HG03378 (cell line): ENCODE measurements around the gene NUP62CL.
A peak's percentile ranks its signal among the peaks of the same experiment; 100 is the strongest.

Experiments
- ATAC-seq: cut with Tn5 transposase; IDR thresholded peaks from one replicate; pipeline ENCODE4 v1.9.1; 2021; ENCODE audit warnings: mild to moderate bottlenecking, moderate library complexity; ENCODE audit not compliant: unreplicated experiment

Gene NUP62CL

DNA sequence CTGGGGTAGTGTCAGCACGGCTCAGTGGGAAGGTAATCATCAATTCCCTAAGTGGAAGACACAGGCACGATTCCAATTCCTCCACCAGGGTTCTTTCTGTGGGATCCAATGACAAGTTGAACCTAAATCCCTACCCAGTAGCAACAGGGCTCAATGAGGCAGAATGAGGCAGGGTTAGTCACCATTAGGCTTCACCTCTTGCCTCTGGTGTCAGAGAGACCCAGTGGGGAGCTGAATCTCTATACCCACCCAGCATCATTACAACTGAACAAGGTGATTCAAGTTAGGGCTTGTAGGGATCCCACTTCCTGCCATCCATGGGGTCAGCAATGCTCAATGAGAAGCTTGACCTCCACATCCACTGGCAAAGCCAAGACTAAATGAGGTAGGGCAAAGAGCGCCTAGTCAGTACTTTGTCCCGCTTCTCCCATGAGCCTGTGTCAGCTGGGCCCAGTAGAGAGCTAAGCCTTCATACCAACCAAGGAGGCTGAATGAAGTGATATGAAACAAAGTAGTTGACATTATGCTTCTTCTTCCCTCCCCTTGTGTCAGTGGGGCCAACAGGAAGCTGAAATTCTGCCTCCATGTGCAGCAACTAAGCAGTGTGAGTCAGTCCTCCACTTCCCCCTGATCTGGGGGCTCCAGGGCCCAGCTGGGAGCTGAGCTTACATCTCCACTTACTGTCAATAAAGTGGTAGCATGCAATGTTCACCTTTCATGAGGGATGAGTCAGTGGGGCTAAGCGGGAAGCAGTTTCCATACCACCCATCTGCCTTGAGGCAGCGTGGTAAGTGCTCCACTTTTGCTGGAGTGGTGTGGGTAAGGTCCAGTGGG, 51.2 kb downstream of the NUP62CL start:
- ATAC-seq: no peak

DNA sequence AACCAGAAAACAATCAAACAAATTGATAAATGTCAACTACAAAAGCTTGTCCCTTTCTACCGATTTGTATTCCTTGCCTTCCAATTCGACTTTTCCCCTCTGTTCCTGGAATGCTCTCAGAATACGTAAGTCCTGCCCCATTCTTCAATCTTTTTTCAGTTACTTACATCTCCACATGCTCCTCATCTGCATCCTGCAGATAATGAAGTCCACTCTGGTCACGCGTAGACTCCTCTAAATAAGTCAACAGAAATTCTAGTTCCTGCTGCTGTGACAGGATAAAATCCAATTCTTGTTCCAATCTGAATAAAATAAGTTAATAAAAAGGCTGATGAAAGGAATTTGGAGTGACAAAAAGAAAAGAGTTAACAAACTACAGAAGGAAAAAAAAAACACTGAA, 53.2 kb downstream of the NUP62CL start:
- ATAC-seq: no peak

DNA sequence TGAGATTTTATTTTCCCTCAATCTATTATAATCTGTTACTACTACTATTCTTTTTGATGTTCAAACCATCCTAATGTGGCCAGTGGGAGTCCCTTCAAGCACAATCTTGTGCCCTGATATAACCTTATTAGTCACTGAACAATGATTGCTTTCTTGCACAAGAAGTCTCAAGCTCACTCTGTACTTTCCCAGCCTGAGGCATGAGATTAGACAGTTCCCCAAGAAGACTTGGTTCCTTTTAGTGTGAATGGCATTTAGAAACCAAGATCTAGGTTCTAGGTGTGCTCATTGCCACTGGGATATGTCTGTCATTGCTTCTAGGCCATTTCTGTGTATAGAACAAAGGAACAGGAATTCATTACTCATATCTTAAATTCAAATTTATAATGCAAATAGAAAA, 59.6 kb downstream of the NUP62CL start:
- ATAC-seq: no peak

DNA sequence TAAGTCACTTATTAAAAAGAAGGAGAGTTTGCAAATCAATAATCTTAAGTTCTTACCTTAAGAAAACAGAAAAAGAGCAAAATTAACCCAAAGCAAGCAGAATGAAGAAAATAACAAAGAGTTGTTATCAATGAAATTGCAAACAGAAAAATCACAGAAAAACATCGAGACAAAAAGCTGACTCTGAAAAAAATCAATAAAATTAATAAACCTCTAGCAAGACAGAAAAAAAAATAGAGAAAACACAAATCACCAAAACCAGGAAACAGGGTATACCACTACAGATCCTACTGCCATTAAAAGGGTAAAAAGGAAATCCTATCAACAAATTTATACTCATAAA, 70.3 kb downstream of the NUP62CL start:
- no peak for ATAC-seq

DNA sequence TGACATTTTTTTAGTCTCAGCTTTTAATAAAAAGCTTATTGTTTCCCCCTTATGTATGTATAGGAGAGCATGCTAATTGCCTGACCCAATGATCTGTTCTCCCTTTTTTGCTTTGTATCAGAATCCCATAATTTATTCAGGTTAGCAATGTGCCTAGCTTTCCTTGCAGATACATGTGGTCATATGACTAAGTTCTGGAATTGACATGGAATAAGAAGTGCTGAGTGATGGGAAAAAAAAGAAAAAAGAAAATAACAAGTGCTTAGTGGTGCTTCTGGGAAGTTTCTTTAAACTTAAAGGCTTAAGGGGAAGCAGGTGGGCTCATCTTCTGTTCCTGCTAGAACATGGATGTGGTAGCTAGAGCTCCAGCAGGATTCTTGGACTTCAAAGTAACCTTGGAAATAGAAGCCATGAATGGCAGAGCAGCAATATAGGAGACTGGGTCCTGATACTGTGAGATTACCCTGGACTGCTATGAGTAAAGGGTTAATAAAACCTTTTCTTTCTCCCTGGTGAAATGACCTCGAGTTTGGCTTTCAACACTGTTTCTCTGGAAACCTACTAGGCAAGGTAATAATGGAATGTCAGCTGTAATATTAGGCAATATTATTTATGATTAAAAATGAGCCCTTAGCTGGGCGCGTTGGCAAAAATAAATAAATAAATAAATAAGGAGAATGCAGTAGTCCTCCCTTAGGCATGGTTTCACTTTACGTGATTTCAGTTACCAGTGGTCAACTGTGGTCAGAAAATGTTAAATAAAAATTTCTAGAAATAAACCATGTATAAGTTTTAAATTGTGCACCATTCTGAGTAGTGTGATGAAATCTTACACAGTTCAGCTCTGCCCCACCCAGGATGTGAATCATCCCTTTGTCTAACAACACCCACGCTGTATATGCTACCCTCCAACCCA, 70.9 kb downstream of the NUP62CL start:
- peak; percentile 93 for ATAC-seq

DNA sequence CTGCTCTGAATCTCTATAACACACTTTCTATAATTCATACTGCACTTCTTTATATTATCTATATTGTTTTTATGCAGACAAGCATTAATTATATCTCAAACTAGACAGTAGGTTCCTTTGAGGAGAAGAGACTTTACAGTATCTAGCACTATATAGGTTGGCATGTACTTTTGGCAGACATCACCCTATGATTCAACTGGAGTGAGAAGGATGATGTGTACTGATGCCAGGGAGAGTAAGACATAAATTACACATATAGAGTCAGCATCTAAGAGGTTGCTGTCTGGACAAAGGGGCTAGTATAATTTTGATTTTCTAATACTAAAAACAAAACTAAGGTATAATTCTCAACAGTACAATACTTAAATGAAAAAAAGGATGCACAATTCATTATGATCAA, 82.5 kb downstream of the NUP62CL start:
- no peak for ATAC-seq

DNA sequence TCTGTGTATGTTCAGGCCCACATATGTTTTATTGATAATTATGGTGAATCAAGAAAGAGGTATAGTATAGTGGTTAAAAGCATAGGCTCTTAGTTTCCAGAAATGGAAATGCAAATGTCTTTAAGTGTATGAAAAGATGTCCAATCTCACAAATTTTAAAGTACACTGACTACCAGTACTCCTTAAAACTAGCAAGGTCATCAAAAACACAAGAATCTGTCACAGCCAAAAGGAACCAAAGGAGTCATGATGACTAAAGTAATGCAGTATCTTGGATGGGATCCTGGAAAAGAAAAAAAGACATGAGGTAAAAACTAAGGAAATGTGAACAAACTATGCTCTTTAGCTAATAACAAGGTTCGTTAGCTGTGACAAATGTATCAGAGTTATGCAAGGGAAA, 87.0 kb downstream of the NUP62CL start:
- ATAC-seq: no peak

DNA sequence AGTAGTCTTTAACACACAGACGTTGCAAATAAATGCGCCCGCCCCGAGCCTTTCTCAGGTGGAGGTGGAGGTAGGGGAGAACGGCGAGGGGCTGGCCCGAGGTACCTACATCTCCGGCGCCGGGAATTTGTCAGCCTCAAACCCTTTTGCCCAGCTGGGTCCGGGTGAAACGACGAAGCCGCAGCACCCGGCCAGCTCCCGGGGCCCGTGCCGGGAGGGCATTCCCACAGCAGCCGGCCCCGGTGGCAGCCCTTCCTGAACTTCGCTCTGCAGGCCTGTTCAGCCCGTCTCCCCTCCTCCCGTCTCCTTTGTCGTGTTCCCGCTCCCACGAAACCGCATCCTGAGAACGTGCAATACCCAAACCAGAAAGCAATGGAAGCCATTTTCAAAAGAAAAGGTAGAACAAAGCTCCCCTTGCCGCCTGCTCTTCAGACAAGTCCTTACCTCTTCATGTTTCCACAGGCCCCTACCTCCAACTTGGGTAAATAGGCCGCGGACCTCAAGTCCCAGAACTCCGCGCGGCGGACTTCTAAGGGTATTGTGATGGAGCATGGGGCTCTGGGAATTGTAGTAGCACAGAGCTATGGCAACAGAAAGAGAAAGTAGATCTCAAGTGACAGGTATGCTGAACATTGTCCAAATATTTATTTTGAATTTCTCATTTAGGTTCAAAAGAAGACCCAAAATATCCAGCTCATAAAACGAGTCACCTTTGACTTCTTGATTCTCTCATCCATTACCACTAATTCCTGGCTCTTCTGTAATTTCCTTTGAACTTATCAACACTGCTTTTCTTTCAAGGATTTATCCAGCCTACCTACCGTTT, 87.7 kb downstream of the NUP62CL start, which contains the start of gene RBM41:
TSS of gene RBM41 (minus strand) at position 501 of the 826 bp plus-strand sequence. CDS start at position 452, 49 bp downstream.
- peak; percentile 100 for ATAC-seq

DNA sequence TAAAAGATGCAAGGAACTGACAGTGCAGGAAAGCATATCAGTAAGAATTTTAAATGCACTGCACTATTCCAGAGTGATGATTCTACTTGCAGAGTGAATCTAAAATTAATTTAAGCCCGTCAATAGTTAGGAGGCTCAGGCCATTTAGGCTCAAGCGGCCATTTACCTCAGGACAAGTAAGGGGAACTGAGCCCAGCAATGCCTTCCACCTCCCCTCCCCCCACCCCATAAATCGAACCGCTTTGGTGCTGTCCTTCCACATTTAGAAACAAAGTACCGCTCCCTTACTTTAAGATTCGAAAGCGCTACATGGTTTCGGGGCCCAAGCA, 88.3 kb downstream of the NUP62CL start:
- ATAC-seq: peak; percentile 3

DNA sequence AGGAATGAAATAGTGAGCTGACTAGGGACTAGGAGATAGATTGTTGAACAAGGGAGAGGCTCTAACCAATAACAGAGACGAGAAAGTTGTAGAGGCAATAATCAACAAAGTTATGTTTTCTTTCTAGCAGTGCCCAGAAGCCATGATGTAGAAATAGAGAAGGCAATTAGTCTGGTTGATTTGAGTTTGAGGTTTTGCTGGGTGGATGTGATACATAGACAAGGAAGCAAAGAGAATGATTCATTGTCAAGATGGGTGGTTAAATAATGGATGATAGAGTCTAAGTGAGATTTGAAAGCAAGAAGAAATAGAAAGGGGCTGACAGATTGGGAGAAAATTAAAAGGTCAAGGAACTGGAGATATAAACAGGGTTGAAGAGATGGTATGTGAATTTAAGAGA, 98.8 kb downstream of the NUP62CL start:
- no peak for ATAC-seq

DNA sequence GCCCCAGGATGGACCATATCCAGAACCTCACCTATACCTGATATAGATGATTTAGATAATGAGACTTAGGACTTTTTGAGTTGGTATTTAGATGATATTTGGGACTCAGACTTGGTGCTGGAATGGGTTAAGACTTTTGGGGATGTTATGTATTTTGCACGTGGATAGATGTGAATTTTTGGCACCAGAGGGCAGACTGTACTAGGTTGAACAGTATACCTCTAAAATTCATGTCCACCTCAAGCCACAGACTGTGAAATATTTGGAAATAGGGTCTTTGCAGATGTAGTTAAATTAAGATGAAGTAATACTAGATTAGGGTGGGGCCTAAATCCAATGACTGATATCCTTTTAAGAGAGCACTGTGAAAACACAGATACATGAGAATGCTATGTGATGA, 103.3 kb downstream of the NUP62CL start:
- no peak for ATAC-seq

DNA sequence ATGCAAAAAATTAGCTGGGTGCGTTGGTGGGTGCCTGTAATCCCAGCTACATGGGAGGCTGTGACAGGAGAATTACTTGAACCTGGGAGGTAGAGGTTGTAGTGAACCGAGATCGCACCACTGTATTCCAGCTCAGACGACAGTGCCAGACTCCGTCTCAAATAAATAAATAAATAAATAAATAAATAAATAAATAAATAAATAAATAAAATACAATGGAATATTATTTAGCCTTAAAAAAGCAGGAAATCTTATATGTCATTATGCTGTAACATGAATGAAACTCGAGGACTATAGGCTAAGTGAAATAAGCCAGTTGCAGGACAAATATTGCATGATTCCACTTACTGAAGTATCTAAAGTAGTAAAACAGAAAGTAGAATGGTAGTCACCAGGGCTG, 130.1 kb downstream of the NUP62CL start:
- ATAC-seq: no peak
